ENCODE data around the gene KRTAP5-1.

The KRTAP5-1 gene

GRCh38 chr11:1559111-1559951 lies 25.8 kb downstream of the KRTAP5-1 start:
- H3K4me3 ChIP-seq (replicated peaks; ENCODE audit: insufficient read depth, low read length): no peak overlapping the region
- no peak for DNase-seq (ENCODE audit: low read depth in 1 of 2, low spot score in 1 of 2)

GRCh38 chr11:1558775-1559110 lies 26.3 kb downstream of the KRTAP5-1 start:
- no peak overlapping the region for H3K27ac ChIP-seq (replicated peaks)

More at GRCh38 chr11:1559111-1559951, 25.8 kb downstream of the KRTAP5-1 start:
- Histone ChIP-seq H3K27ac (replicated peaks) (no peak overlapping the region), H3K27me3 (ENCODE audit: insufficient read depth, poor library complexity, severe bottlenecking) (peaks cover 40% of the 10 kb centered on the region)
- no peak for TF ChIP-seq SPI1 (IDR thresholded peaks at IDR 0.05; ENCODE audit: borderline replicate concordance, low read depth)
- no peak for TF ChIP-seq POLR2AphosphoS5 (IDR thresholded peaks at IDR 0.05; ENCODE audit: low read depth)
- TF ChIP-seq GABPA (IDR thresholded peaks at IDR 0.05; ENCODE audit: low read depth): no peak
- no peak for TF ChIP-seq CTCF (IDR thresholded peaks at IDR 0.05; ENCODE audit: insufficient read depth, low read length)
- TF ChIP-seq REST (IDR thresholded peaks at IDR 0.05; ENCODE audit: insufficient replicate concordance, low read depth): no peak

More at GRCh38 chr11:1558775-1559110, 26.3 kb downstream of the KRTAP5-1 start:
- Histone ChIP-seq H3K4me3 (replicated peaks; ENCODE audit: insufficient read depth, low read length) (no peak overlapping the region), H3K27me3 (ENCODE audit: insufficient read depth, poor library complexity, severe bottlenecking) (peaks cover 36% of the 10 kb centered on the region)
- no peak for TF ChIP-seq SPI1 (IDR thresholded peaks at IDR 0.05; ENCODE audit: borderline replicate concordance, low read depth)
- TF ChIP-seq CTCF (IDR thresholded peaks at IDR 0.05; ENCODE audit: insufficient read depth, low read length): no peak
- no peak for TF ChIP-seq REST (IDR thresholded peaks at IDR 0.05; ENCODE audit: insufficient replicate concordance, low read depth)
- no peak for TF ChIP-seq POLR2AphosphoS5 (IDR thresholded peaks at IDR 0.05; ENCODE audit: low read depth)
- TF ChIP-seq GABPA (IDR thresholded peaks at IDR 0.05; ENCODE audit: low read depth): no peak
- no peak for DNase-seq (ENCODE audit: low read depth in 1 of 2, low spot score in 1 of 2)
